ENCODE measurements around the gene TP63.

DNA sequence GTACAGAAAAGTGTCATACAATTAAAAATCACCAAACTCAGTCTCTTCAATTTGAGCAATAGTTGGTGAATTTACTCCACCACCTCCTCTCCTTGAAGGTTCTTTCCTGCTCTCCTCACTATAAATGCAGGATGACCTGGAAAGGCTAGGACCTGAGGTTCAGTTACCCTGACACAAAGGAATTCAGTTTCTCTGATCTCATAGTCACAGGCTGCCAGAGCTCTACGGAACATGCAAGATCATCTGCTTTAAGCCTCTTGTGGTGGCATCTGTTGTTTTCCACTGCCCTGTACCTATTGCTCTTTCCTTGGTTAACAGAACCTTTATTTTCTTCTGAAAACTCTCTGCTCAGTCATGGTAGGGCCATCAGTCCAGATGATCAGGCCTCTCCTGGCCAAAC, 4.9 kb upstream of the TP63 start:
- TF ChIP-seq CTCF (IDR thresholded peaks at IDR 0.05) (no peak), POLR2A (IDR thresholded peaks at IDR 0.05) (no peak), POLR2AphosphoS5 (IDR thresholded peaks at IDR 0.05) (no peak), EP300 (IDR thresholded peaks at IDR 0.05) (no peak)
